HG02884 (cell line): ENCODE results near the gene CD8B.

Source experiments
- ATAC-seq: cut with Tn5 transposase; IDR thresholded peaks from one replicate; pipeline ENCODE4 v1.9.1; 2021; ENCODE audit warnings: mild to moderate bottlenecking, moderate library complexity; ENCODE audit not compliant: unreplicated experiment

CD8B gene

DNA sequence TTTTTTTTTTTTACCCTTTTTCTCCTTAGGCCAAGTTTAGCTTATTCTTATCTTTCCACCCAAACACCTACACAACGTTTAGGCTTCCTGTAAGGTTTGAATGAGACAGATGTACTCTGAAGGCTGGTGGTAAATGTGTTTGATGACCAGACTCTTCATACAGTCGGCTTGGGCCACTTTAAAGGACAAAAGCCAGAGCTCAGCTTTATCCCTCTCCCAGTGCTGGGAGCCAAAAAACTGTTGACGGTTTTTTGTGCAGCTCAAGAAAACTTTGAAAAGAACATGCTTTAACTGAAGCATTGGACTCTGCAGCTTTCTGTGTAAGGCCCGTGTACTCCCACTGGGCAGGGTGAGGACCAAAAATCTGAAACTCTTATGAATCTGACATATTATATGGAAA lies 86.3 kb downstream of the CD8B start:
- ATAC-seq: no peak

DNA sequence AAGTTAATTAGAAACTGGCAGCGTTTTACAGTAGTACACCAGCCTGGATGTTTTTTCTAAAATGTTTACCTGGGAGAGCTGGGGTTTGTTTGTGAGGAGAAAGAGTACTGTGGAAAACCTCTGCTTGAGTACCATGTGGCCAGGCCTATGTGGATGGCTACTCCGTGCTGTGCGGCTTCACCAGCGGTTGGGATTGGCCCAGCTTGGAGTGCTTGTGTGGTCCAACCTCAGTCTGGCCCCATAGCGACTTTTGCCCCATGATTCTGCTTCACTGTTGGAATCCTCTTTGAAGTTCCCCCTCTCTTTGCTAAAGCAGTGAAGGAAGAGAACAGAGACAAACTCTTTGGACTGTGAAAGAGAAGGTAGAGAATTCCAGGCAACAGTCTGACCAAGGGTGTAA lies 86.8 kb downstream of the CD8B start:
- no peak for ATAC-seq

DNA sequence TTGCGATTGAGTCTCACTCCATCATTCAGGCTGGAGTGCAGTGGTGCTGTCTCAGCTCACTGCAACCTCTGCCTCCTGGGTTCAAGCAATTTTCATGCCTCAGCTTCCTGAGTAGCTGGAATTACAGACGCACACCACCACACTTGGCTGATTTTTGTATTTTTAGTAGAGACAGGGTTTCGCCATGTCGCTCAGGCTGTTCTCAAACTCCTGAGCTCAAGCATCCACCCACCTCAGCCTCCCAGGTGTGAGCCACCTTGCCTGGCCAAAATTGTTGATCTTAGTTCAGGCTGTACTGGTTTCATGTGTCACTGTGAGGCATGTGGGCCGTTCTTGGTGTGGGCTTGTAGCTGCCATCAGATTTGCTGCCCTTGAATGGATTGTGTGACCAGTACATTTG lies 89.1 kb downstream of the CD8B start:
- ATAC-seq: no peak

DNA sequence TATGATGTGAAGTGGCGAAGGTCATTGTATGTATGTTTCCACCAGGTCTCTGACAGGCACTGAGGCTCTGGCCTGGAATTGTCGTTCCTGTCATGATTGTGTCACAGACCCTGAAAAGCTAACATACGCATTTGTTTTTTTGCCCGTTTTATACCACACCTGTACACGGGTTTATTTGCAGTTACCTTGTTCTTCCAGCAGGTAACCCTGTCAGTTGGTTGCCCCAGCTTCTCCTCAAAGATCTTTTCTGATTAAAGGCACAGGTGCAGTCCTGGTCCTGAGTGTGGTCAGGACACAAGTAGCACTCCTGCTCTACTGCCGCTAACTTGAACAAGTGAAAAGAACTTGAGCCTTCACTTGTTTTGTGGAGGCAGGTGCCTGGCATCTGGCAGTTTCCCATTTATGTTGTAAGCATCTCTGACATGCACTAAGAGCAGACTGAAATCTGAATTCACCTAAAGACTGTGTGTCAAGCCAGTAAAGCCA lies 90.8 kb downstream of the CD8B start:
- no peak for ATAC-seq

DNA sequence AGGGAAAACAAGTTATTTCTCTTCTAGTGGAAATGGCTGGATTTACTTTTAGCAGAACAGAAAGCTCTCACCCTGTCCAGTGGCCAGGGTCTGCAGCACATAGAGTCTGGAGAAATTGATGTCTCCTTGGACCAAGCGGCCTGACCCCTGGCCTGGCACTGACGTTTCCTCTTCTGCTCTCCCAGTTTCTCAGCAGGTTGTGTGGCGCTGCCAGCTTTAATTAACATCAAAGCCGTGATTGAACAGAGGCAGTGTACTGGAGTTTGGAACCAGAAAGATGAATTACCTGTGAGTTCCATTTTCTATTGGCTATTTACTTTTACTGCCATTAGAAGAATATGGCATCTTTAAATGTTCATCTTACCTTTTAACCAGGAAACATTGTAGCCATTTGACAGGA lies 91.8 kb downstream of the CD8B start:
- no peak for ATAC-seq

DNA sequence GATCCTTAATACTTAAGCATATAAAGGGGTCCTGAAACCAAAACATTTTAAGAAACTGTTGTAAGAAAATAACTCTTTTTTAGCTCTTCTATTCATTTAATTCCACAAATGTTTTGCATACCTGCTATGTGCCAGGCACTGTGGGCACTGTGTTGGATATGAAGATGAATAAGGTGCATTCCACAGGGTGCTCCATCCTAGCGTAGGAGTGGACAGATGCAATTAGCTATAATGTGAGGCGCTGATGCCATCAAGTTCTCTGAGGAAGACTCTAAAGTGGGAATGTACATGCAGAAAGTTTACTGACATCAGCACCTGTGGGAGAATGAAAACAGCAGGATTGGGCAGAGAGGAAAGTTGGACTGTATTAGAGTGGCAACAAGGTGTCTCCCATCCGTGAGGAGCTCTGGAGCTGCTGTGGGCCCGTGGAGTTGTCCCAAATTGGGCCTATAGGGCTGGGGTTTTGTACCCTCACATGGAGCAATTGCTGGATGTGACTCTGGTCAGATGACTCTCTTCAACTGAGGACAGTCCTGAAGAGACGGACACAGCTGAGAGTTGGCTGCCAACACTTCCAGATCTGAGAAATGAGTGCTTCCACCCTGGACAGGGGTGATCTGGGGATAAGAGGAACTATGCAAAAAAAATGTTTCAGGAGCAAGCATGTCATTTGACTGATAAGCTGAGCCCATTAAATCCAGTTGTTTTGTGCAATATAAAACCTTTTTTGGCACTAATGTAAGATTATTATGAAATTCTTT lies 93.3 kb downstream of the CD8B start:
- no peak for ATAC-seq
